GM21576 (cell line): Measurements from ENCODE around the gene CDH4.
"Not testable (repeated sequence)": the region's sequence is repeated elsewhere in the genome, so short reads cannot be mapped to it uniquely, and the experiment has no call there.

Experiments used
- ATAC-seq: cut with Tn5 transposase; IDR thresholded peaks from one replicate; pipeline ENCODE4 v1.9.1; 2021; ENCODE audit warnings: mild to moderate bottlenecking, moderate library complexity; ENCODE audit not compliant: unreplicated experiment

Gene CDH4

DNA sequence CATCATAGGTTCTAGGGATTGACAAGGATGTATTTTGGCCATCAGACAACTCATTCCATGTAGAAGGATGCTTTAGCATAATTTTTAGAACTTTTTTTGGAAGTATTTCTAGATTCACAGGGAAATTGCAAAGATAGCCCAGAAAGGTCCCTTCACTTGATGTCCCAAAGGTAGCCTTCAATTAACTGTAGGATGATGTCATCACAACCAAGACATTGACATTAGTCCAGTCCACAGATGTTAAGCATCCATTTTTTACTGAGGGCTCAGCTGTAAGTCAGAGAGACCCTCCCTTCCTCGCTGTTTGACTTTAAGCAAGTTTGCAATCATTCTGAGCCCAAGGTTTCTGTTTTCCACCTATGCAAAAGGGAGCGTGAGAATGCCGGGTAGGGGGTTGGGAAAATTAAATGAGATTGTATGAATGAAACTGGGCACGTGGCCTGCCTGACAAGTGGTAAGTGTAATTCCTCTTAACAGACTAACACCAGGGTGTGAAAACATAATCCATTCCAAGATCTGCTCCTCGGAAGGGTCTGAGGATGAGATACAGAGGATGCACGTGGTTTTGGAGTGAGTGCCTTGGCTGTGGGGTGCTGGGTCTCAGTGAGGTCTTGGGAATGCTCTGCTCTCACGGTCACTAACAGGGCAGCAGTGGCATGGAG, 126.8 kb downstream of the CDH4 start:
- no peak for ATAC-seq

DNA sequence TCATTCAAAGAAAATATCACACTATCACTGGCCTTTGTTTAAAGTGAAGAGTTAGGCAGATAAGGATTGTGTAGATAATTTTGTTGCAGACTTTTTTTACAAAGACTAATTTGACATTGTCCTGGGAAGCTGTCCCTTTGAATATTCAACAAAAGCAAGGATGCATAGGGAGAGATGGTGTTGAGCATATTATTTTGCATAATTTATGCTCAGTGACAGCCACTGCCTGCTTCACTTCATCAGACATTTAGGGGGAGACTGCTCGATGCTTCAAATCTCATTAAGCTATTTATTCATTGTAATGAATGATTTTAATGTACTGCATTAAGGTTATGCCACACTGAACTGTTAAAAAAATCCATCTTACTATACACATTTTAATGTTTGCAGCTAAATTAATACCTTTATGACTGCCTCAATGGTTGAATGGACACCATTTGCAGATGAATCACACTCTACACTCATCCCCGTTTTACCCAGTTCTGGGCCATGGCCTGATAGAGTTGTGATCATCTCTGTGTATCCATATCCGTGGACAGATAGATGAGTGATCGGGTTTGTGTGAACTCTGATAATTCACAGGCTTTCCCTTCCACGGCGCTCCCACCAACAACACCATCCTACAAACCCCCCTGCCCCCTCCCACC, 128.0 kb downstream of the CDH4 start:
- no peak for ATAC-seq

DNA sequence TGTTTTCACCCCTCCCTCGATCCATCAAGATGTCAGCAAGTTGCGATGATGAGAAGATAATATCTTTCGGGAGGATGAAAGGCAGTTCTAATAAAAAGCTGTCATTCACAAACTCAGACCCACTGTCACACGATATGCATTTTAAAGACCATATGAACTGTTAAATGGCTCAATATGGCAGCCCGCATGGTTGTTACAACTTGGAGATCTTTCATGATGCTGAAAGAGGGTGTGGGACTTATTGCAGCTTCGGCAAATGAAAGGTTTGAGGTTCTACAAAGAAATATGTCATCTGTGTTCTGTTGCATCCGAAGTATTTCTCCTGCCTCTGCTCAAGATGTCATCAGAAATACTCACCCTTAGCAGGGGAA, 128.5 kb downstream of the CDH4 start:
- no peak for ATAC-seq

DNA sequence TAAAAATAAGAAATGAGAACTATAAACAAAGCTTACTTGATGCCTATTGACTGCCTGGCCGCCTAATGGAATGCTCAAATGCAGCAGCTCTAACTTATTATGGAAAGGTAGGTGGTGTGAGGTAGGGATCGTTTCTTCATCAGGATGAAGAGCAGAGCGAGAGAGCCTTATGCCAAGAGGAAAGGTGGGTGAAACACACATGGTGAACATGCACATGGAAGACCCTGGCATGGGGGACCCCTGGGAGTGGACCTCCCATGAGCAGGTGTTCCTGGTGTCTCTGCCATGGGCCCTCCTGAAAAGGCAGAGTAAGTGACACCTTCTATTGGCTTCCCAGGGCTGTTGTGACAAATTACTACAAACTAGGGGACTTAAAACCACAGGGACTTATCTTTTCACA, 130.1 kb downstream of the CDH4 start:
- no peak for ATAC-seq

DNA sequence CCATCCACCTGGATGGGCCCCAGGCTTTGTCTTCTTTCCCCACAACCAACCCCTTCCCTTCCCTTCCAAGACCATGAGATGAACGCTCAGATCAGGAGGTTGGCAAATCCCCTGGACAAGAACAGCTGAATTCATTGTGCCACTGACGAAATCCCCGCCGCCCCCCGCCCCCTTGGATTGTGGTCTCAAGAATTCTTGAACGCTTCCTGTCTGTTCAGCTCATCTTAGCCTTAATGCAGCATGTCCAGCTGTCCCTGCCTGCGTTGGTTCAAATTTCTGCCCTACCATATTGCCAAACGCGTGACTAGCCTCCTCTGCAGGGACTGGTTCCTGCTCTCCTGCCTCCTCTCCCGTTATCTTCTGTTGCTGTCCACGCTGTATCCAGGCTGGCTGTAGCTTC, 133.2 kb downstream of the CDH4 start:
- no peak for ATAC-seq

DNA sequence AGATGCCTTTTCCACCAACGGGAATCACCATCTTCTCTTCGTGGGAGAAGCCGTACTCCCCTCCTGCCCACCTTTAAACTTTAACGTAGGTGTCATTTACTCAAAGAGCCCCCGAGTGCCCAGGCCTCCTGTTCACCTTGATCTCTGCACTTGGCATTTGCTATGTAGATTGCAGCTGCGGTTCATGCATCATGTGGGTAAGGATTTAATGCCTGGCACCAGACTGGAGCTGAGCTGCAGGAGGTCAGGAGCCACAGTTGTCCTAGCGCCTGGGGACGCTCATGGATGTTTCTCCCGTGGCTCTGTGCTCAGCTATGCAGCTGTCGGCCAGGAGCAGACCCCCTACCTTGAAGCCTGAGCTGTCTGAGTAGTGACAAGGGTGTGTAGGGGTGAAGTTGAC, 133.7 kb downstream of the CDH4 start:
- no peak for ATAC-seq

DNA sequence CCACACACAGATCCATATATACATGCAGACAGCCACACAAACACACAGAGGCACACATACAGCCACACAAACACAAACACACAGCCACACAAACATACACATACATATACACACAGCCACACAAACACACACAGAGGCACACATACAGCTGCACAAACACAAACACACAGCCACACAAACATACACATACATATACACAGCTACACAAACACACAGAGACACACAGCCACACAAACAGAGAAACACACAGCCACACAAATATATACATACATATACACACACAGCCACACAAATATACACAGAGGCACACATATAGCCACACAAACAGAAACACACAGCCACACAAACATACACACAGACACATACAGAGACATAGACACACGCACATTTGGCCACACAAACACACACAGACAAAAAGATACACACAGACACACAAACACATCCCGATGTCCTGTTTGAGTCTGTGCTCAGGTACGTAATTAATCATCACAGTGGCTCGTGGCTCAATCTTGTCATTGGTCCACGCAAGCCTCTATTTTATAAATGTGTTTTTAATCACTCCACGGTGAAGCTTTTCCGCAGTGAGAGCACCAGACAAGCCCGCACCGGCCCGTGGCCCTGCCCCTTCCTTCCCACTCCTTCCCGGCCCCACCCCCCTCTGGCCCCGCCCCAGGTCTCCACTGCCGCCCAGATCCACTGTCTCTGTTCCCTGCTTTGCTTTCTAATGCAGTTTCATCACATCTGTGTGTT, 135.3 kb downstream of the CDH4 start:
- ATAC-seq = no peak

DNA sequence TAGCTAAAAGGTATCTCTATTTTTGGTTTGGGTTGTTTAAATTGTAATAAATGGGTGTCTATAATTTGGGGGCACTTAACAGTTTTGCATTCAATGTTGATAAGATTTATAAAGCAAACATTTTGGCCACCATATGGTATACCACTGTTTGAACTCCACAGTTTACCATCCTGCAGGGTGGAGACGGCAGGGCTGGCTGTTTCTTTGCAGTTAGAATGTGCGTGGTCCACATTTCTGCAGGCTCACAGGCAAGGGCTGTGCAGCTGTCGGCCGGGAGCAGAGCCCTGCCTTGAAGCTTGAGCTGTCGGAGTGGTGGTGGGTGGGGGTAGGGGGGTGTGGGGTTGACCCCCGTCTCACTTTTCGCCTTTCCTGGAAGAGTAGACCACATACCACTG, 135.9 kb downstream of the CDH4 start:
- no peak for ATAC-seq

DNA sequence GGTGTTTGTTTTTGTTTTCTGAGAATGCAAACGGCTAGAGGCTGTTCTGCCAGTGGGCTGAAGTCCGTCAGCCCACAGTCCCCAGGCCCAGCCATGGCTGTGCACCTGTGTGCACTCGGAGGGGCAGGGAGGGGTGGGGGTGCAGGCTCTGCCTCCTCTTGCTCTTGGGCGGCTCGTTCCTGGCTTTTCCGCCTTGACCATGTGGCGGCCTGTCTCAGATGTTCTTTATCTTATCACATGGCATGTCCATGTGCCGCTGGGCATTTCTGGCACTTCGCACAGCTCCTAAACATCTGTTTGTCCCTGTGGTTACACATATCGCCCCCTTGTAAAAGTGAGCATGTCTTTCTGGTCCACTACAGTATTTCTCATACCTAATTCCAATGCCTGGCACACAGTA, 137.0 kb downstream of the CDH4 start:
- ATAC-seq = no peak

DNA sequence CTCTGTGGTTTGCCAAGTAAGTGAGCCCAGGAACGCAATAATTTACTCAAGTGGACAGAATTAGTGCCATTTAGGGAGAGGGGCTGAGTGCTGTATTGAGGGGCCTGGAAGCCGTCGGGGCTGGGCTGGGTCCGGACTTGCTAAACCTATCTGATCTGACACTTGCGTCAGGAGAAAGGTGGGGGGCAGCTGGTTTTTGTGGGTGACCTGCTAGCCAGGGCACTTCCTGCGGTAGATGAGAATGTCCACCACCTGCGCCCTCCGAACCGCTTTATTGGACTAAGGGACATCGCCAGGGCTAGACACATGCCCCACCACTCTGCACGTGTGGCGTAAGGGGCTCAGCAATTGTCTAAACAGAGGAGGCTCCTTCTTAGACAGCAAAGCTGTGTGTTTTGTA, 139.1 kb downstream of the CDH4 start:
- no peak for ATAC-seq

DNA sequence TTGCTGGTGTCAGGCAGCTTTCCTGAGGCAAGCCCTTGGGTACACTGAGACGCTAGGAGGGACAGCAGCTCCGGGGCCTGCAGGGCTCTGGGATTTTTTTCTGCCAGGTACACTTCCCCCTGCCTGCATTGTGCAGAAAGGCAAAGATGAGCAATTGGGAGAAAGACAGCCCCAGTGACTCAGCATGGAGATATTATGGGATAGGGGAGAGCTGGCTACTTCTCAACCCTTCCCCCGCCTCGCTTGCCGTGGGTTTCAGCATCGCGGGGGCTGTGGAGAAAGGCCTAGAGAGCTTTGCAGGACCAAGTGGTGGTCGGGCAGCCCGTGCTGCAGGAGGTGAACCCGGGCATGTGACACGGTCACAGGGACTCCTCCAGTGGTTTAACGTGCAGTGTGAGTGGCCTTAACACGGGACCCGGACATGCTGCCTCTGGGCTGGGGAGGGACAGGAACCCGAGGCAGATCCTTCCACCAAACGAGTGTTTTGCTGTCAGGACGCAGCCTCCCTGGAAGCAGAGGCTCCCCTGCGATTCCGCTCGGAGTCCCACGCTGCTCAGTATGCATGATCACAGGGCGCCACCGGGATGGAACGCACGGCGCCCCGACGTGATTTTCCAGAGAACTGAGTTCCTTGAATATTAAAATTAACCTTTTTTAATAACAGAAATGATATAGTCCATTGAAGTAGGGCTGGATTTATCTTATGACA, 139.9 kb downstream of the CDH4 start:
- ATAC-seq = no peak

DNA sequence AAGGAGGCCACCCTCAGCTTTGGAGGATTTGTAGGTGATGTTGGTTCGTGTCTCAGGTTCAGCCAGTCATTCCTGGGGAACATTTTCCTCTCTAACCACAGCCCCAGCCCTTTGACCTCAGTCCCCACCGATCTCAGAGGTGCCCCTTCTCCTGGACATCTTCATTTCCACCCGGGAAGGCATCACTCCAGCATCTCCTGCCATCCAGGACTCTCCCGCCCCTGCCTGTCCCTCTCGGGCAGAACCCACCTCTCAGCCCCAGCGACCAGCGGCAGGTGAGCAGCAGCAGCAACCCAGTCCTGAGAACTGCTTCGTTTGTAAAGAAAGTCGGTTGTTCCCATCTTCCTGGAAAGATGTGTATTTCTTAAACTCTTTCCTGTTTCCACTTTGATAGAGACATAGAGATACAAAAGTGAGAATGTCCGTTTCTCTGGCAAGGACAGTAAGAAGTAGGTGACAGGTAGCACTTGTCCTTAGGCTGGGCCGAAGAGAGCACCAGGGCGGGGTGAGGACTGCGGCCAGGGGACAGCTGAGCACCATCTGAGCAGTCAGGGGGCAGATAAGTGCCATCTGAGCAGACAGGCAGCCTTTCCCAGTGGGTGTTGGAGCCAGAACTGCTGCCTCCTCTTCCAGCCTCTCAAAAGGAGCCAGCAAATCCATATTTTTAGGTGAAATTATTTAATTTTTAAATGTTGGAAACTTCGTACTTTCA, 142.2 kb downstream of the CDH4 start:
- ATAC-seq = no peak

DNA sequence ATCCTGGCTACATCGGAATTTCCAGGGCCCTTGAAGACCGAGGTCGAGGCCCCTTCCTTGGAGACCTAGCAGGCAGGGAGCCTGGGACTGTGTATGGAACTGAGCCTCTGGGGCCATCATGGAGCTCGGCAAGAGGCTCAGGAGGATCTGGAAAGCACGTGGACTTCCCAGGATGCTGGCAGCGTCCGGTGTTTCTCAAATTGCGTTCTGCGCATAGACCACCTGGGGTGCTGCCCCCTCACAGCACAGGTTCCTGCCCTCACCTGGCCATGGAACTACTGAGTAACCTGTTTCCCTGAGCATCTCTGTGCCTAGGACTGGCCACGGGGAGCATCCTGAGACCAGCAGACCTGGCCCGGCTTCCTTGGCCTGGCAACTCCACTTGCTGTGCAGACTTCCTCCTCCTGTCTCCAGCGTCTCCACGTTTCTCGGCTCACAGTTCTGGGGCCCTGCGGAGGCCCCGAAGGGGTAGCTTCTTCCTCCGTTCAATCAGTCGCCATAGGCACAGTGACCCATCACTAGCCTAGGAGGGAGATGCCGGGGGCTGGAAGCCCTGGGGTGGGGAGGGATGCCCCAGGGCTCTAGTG, 144.3 kb downstream of the CDH4 start:
- no peak for ATAC-seq

DNA sequence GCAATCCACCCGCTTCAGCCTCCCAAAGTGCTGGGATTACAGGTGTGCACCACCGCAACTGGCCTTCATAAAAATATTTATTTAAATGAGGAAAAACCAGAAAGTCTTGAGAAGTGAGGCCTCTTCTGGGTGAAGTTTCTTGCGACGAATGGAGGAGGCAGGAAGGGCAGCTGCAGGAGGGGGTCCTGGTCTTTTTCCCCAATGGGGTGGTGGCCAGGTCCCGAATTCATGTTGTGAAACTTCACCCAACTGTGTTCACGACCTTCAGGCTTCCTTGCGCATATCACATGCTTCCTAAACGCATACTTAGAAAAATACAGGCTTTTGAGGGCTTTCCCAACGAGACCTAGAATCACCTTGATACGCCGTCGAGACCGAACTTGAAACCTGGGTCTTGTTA, 145.1 kb downstream of the CDH4 start:
- no peak for ATAC-seq

DNA sequence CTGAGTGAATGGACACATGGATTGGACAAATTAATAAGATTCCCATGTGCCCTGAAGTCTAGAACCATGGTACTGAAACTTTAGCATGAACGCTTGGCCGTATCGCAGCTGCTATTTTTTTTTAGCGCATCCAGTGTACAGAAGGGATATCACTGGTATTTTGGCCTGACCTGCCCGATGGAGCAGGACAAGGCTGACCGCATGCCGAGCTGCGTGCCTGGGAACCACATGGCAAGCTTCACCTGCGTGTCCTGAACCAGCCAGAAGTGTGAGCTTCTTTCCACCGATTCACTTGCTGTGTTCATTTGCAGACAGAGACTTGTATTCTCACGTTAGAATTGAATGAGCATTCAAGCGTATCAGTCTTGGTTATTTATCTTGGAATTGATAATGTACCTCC, 145.7 kb downstream of the CDH4 start:
- ATAC-seq = no peak

DNA sequence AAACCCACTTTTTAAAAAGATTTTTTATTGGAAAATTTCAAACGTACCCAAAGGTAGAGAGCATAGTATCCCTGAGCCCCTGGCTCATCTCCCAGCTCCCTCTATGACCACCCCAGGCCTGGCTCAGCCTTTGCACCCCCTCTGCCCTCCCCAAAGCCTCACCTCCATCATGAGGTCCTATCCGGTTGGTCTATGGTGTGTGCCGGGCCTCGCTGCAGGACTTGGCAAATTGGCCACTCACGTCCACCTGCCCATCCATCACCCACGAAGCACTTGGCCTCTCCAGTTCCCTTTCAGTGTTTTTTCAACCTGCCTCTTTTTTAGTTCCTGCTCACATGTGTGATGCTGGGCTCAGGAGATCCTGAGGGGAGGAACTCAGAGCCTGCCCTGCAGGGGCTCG, 147.4 kb downstream of the CDH4 start:
- ATAC-seq = no peak

DNA sequence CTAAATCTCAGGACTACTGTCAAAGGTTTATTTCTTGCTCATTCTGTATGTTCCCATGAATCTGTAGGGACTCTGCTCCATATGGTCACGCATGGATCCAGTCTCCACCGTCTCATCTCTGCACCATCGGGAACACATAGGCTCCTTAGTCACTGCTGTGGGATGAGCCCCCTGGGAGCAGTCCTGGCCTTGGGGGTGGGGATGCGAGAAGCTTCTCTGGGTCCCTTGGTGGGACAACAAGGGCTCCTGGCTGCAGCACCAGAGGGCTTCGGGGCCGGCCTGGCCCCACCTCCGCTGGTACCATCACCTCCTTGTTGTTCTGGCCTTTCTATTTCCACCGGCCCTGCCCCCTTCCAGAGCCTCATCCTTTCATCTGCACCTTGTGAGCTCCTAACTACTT, 148.4 kb downstream of the CDH4 start:
- no peak for ATAC-seq

DNA sequence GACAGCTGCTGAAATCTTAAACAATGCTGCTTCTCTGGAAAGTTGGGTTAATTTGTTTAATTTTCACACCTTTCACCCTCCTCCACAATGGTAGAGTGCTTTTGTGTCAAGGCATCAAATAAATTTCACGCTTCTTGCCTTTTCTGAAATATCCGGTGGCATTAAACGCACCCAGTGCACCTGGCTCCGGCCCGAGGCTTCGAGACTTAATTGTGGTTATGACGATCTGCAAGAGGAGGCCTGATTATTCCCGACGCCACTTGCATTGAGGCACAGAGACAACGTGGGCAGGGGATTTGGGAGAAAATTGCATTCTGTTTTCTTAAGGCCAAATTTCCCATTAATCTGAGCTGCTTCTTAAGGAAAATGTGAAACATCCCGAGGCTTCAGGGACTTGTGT, 152.2 kb downstream of the CDH4 start:
- ATAC-seq = no peak

DNA sequence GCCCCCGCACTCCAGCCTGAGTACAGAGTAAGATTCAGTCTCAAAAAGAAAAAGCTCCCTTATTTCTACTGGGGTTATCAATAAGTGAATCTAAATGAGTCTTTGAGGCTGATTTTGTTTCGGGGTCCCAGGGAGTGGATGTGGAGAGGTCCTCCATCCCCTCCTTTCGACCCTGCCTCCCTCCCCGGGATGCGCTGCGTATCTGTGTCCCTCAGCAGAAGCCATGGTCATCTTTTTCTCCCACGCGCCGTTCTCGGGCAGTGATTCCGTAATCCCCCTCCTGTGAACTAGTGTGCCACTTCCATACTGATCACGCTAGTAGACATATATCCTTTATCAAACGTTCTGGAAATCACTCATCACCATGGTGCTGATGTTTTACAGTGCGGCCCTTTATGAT, 152.9 kb downstream of the CDH4 start:
- ATAC-seq = no peak

DNA sequence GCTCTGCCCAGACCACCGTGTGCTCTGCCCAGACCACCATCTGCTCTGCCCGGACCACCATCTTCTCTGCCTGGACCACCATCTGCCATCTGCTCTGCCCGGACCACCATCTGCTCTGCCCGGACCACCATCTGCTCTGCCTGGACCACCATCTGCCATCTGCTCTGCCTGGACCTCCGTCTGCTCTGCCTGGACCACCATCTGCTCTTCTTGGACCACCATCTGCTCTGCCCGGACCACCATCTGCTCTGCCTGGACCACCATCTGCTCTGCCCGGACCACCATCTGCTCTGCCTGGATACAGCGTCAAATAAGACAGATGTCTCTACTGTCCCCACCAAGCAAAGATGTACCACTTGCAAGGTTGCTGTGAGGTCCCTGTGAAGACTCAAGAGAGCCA, 154.7 kb downstream of the CDH4 start:
- not testable (repeated sequence) for ATAC-seq

DNA sequence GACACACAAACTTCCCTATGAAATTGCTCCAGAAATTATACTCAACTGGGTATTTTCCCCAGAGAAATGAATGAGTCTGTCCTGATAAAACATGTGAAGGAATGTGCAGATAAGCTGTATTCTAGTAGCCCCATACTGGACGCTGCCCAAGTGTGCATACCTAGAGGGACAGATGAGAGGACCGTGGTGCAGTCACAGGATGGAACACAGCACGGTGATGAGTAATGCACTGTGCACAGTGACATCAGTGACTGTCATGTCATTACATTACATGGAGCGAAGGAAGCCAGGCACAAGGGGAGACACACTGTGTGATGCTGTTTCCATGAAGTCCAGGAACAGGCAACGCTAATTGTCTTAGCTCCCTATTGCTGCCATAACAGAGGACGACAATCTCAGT, 155.5 kb downstream of the CDH4 start:
- ATAC-seq = no peak
